GM21619 (cell line): ENCODE data around the gene GPR78.
A peak's percentile ranks its signal among the peaks of the same experiment; 100 is the strongest.

ENCODE experiments used
- ATAC-seq: cut with Tn5 transposase; IDR thresholded peaks from one replicate; pipeline ENCODE4 v1.9.1; 2021; ENCODE audit not compliant: unreplicated experiment

The GPR78 gene, protein sequence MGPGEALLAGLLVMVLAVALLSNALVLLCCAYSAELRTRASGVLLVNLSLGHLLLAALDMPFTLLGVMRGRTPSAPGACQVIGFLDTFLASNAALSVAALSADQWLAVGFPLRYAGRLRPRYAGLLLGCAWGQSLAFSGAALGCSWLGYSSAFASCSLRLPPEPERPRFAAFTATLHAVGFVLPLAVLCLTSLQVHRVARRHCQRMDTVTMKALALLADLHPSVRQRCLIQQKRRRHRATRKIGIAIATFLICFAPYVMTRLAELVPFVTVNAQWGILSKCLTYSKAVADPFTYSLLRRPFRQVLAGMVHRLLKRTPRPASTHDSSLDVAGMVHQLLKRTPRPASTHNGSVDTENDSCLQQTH

DNA sequence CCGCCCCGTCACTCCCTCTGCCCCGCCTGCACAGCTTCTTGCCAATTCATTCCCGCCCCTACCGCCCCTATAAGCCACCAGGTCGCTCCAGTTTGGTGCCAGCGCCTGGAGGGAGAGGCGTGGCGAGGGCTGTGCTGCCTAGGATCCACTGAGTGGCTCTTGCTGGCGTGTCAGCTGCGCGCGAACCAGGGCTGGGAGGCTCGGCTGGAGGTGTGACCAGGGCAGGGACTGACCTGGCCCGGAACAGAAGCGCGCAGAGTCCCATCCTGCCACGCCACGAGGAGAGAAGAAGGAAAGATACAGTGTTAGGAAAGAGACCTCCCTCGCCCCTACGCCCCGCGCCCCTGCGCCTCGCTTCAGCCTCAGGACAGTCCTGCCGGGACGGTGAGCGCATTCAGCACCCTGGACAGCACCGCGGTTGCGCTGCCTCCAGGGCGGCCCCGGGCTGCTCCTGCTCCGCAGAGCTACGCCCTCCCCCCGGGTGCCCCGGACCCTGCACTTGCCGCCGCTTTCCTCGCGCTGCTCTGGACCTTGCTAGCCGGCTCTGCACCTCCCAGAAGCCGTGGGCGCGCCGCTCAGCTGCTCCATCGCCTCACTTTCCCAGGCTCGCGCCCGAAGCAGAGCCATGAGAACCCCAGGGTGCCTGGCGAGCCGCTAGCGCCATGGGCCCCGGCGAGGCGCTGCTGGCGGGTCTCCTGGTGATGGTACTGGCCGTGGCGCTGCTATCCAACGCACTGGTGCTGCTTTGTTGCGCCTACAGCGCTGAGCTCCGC, at the start of gene GPR78:
Gene GPR78 (plus strand): TSS at position 72 of the 773 bp plus-strand sequence. CDS start 591 bp downstream, at position 663.
- no peak for ATAC-seq

DNA sequence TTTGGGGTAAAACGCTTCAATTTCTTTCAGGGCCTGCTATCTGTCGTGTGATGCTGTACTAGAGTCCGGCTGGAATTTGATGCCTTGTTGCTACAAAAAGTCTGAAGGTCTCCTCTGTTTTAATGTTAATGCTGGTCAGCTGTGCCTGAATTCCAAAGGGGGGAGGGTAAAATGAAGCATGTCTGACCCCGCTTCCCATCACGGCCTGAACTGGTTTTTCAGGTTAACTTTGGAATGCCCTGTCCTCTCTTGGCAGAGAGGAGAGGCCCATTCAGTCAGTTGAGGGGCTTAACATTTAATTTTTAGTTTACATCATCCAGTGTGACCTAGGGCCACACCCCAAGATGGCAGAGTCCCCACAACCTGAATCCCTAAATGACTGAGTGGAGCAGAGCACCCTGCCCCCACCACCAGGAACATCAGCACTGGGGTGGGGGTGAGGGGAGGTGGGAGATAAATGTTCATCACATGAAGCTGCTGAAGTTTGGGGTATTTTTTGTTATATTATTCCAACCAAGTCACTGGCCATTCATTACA, 47.9 kb upstream of the GPR78 start:
- no peak for ATAC-seq

DNA sequence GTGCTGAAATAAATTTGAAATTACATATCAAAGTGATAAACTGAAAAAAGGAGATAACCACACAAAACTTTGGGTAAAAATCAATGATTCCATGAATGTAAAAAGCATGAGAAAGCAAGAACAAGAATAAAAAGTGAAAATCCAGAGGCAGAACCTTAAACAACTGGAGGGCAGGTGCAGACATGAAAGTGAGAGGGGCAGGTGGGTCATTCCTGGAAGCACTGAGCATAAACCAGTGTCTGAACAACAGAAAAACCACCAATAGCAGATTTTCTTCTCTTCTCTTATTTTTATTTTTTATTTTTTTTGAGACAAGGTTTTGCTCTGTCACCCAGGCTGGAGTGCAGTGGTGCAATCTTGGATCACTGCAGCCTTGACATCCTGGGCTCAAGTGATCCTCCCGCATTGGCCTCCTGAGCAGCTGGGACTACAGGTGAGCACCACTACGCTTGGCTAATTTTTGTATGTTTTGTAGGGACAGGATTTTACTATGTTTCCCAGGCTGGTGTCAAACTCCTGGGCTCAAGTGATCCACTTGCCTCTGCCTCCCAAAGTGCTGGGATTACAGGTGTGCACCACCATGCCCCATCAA, 46.8 kb upstream of the GPR78 start:
- ATAC-seq, result peak; percentile 33

DNA sequence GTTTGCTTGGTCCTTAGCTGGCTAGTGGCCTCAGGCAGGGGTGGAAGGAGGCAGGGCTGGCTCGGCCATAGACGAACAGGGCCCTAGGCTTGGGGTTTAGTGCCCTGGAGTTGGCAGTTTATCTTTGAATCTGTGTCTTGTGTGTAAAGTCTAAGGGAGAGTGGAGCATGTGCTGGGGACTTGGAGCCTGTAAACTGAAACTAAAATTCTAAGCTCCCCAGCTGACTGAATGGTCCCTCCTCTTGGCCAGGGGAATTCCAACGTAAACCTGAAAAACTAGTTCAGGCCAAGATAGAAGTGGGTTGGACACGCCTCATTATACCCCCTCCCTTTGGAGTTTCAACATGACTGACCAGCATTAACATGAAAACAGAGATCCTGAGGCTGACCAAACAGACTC, 46.1 kb upstream of the GPR78 start:
- ATAC-seq, result peak; percentile 71

DNA sequence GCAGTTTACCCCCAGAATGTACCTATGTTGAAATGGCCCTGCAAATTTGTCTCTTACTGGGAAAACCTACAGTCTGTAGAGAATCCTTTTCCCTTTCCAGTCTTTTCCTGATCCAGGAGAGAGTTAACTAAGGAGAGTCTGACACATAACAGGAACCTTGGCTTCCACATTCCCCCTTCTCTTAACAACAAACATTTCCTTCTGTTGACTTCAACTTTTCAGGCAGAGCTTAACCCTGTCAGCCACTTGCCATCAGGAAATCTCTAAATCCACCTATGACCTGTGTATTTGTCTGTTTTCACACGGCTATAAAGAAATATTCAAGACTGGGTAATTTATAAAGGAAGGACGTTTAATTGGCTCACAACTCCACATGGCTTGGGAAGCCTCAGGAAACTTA, 45.6 kb upstream of the GPR78 start:
- ATAC-seq, result no peak

DNA sequence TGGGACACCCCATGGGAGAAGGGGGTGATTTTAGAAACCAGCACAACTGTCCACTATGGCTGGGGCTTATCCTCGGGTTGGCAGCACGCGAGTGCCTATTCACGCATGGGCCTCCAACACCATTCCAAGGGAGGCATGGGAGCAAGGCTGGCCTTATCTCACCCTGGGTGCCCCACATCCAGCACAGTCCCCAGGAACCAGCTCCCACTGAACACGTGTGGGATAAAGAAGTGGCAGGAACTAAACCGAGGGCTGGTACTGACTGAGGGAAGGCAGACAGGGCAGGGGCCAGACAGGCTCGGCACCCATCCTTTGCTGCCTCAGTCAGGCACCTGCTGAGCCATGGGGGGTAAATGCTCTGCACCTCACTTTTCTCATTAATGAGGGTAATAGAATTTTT, 43.7 kb upstream of the GPR78 start:
- no peak for ATAC-seq

DNA sequence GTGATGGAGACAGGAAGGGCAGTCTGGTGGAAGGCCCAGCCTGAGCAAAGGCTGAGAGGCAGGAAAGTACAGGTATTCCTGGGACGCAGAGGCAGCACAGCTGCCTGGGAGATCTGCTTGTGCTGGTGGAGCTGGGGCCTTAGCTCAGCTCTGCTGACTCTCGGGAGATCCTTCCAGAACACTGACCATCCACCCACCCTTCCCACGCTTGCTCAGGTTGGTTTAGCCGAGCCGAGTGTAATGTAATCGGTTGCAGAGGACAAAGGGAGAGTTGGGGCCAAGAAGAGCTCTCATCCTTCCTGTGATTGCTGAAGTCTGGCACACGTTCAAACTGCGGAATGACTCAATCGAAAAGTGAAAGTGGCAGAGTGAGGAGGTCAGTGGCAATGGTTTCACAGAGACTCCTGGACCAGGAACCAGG, 43.1 kb upstream of the GPR78 start:
- ATAC-seq, result no peak

DNA sequence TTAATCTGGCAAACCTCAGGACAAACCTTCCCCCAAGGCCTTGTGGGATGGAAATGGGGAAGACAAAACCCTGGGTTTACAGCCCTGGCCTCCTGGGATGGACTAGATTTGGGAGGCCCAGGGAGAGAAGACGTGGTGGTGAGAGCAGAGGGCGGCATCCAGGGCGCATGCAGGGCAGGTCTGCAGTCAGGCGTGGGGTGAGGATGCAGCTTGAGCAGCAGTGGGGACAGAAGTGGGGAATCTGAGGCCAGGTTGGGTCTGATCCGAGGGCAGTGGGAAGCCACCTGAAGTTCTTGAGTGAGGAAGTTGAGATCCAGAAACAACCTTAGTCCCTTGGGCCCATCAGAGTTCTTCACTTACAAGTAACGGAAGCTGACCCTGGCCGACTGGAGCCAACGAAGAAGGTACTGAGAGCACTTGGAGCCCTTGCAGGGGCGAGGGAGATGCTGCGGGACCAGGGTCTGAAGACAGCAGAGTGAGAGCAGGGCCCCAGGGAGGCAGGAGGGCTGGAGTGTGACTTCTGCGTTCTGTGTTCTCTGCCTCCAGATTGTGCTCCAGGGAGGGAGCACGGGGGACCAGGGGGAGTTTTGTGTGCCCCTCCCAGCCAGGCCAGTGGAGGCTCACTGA, 42.0 kb upstream of the GPR78 start:
- ATAC-seq, result no peak

DNA sequence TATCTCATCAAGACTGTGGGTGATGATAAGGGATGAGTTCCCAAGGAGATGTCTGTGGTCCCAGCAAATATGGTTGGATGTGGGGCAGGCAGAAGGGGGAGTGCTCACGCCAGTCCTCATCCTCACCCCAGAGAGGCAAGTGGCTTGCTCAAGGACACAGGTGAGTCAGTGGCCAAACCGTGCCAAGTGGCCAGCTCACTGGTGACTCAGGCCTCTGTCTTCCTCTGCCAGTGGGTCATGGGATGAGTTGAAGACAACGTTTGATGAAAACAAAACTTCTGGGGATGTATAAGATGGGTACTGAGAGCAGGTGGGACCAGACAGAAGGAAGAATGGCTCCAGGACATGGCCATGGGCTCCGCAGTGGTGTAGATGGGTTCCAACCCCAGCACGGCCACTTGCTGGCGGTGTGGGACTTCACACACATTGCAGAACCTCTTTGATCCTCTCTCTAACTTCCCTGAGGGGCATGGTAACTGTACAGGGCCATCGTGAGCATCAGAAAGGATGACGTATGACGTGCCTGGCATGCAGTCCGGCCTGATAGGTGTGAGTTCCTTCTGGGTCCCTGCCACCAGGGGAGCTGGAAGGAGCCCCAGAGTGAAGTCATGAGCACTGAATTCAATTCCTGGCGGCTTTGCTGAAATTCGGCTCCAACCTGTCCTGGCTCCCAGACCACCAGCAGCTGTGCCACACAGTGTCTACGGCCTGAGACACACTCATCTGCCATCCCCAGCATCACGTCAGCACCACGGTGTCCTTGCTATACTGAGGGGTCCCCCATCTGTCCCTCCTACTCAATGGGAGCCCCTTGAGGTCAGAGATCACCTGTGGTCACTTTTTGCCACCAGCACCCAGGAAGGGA, 41.3 kb upstream of the GPR78 start:
- no peak for ATAC-seq

DNA sequence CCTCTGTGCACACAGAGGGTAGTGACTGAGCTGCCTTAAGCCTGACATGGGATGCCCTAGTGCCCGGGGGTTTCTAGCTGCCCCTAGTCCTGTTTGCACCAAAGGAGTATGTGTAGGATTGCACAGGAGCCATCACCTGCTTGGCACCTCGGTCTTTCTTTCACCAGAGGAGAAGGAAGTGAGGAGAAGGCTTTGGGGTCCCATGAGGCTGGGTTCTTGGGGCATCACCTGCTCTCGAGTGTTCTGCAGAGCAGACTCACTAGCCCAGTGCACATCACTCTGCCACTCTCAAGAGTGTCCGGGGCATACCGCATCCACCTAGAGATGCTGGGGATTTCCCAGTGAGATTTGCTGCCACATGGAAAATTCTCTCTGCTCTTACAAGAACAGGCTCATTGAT, 40.5 kb upstream of the GPR78 start:
- peak; percentile 32 for ATAC-seq

DNA sequence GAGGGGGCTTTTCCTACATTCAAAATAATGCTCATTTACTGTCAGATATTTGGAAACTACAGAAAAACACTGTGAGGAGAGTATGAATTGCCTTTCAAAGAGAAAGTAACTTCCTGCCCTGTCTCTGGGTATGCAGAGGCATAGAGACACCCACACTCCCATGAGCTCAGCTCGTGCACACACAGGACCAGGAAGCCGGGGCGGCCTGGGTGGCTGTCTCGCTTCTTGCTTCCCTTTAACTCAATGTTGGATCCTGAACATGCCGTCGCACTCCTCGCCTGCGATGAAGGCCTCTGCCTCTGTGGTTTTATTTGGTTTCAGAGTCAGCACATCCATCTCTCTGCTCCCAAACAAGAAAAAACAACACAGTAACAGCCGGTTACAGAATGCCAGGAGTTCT, 40.1 kb upstream of the GPR78 start:
- ATAC-seq, result peak; percentile 42

DNA sequence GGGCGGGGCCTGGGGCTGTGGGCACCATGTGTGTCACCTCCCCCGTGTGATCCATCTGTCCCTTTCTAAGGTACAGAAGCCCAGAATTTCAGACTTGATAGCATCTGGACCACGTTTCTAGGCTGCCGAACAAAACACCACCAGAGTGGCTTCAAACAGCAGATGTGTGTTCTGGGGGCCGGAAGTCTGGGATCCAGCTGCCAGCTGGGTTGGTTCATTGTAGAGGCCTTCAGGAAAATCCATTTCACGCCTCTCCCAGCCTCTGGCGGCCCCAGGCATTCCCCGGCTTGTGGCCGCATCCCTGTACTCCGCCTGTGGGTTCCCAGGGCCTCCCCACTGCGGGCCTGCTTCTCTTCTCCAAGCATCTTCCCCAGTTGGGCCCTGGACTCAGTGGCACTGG, 39.6 kb upstream of the GPR78 start:
- no peak for ATAC-seq

DNA sequence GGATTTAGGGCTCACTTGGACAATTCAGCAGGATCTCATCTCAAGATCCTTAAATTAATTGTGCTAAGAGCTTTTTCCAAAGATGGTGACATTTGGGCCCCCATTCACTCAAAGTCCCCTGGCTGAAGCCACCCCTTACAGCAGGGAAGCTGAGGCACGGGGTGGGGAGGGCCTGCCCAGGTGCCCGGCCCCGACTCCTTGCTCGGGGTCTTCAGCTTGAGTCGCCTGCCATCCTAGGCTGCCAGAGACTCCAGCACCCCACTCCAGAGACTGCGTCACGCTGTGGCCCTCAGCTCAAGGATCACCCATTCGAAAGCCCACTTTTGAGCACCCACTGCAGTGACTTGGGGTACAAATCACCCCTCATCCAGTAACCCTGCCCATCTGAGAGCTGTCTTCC, 39.2 kb upstream of the GPR78 start:
- no peak for ATAC-seq

DNA sequence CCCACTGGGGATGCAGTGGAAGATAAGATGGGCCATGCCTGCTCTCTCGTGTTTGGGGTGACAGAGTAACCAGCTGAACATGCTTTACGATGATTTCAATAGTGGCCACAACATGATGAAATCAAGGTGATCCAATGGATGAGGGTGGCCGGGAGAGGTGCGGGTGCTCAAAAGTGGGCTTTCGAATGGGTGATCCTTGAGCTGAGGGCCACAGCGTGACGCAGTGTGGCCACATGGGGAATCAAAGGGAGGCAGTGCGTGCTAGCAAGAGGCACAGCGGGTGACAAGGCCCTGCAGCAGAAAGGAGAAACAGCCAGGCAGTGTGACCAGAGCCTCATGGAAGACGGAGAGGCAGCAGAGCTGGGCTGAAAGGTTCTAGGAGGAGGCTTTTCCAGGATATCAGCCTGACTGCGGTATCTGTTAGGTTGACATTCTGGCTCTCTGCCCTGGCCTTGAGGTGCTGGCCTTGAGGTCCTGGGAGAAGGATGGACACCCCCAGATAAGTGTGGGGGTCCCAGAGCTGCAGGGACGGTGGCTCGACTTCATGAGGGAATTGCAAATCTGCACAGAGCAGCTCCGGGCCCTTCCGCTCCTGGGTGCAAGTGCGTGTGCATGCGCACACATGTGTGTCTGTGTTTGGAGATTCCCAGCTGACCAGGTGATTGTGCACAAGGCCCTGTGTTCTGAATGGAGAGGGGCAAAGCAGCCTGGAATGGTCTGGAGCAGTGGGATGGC, 38.0 kb upstream of the GPR78 start:
- no peak for ATAC-seq

DNA sequence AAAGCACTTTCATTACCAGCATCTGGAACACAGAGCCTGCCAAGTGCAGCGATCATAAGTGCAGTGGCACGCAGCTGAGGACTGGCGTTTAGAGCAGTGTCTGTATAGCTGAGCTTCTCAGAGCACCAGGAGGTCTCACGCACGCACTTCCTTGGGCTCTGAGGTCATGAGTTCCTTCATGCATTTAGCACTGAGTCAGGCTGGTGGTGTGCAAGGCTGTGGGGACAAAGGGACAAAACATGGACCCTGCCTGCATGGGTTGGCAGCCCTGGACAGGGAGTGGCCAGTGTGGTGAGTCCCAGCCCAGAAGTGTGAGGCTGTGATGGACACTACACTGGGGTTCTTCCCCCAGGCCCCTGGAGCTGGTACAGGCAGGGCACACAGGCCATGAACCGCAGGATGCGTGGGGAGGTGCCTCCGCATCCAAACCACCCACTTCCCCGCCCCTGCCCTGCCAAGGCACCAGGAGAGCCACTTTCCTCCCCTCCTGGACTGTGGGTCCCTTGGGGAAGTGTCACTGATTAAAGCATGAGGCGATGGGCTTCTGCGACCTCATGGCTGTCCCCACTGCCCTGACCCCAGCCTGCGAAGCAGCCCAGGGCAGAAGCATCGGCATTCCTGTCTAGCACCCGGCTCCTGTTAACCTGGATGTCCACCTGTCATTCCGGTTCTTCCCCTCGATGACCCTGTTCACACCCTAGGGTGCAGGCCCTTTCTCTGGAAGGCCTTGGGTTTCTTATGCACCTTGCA, 37.2 kb upstream of the GPR78 start:
- ATAC-seq, result no peak

DNA sequence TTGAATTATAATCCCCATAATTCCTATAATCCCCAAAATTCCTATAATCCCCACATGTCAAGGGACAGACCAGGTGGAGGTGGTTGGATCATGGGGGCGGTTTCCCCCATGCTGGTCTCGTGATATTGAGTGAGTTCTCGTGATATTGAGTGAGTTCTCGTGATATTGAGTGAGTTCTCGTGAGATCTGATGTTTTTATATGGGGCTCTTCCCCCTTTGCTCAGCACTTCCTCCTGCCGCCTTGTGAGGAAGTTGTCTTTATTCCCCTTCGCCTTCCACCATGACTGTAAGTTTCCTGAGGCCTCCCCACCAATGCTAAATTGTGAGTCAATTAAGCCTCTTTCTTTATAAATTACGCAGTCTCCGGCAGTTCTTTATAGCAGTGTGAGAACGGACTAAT, 36.6 kb upstream of the GPR78 start:
- no peak for ATAC-seq

DNA sequence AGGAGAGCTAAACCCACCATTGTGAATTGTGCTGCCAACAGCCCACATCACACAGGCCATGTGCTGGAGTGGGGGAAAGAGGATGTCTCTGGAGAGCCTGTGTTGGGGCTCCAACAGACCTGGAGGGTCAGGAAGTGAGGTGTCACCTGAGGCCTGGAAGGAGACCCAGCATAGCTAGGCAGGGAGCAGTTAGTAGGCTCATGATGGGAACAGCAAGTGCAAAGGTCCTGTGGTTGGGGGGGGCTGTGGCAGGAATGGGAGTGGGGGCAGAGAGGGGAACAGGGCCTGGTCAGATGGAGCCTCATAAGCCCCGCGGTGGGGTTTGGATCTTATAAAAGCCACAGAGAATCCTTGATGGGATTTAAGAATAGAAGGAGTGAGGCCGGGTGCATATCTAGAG, 35.9 kb upstream of the GPR78 start:
- ATAC-seq, result no peak

DNA sequence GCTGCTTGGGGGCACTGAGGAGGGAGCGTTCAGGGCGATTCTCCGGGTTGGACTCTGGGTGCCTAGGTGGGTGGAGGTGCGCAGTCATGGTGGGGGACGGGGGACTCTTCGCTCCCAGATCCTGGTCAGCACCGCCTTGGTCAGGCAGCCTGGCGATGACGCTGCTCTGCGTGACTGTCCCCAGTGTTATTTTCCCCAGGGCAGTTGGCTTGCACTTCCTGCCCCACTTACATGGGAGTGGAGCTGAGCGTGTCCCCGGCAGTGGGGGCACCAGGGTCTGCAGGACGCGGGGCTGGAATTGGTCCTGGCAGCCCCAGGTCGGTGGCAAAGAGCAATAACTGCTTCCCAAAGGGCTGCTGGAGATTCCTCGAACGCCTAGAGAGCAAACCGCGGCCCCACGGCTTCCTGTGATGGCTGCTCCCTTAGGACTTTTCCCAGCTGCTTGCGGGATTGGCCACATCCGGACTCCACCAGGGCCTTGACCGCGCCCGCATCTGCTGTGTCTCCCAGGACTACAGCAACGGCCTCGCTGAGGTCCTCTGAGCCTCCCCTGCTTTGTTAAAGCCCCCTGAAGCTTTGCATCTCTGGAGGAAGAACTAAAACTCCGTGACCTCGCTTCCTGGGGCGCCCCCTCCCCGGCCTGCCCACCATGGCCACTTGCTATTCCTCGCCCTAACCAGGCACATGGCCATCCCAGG, 35.3 kb upstream of the GPR78 start:
- ATAC-seq, result no peak

DNA sequence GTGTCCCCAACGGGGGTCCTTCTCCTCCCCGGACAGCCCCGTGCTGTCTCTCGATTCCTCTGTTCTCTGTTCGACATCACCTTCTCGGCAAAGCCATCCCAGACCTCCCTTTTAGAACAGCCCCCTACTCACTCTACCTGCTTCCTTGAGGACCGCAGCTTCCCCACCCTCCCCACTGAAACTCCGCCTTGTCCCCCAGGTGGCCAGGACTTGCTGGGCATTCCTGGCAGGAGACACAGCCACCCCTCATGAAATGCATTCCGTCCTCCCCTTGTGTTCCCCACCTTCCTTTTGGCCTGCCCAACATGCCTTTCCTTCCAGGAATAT, 34.8 kb upstream of the GPR78 start:
- no peak for ATAC-seq
